Astrocyte of the spinal cord (primary cell): ENCODE results near the gene AHNAK2.

Source experiments
- DNase-seq: peaks from one replicate; pipeline ENCODE4 v3.0.0; 2011; ENCODE audit warnings: low read depth, low spot score
- H3K4me3 ChIP-seq: 2 replicates; pipeline ENCODE4 v1.5.1; 2011; ENCODE audit warnings: low read depth, mild to moderate bottlenecking, low read length, moderate library complexity
- CTCF ChIP-seq: IDR thresholded peaks from 2 replicates; pipeline ENCODE4 v1.5.1; 2012; ENCODE audit warnings: low read depth, mild to moderate bottlenecking, low read length, inconsistent platforms
- in situ Hi-C: cut with HindIII; loops from 2 replicates; pipeline ENCODE4 v1.10.0; 2017; ENCODE audit warnings: low sequenced_read_pairs

AHNAK2 gene

DNA sequence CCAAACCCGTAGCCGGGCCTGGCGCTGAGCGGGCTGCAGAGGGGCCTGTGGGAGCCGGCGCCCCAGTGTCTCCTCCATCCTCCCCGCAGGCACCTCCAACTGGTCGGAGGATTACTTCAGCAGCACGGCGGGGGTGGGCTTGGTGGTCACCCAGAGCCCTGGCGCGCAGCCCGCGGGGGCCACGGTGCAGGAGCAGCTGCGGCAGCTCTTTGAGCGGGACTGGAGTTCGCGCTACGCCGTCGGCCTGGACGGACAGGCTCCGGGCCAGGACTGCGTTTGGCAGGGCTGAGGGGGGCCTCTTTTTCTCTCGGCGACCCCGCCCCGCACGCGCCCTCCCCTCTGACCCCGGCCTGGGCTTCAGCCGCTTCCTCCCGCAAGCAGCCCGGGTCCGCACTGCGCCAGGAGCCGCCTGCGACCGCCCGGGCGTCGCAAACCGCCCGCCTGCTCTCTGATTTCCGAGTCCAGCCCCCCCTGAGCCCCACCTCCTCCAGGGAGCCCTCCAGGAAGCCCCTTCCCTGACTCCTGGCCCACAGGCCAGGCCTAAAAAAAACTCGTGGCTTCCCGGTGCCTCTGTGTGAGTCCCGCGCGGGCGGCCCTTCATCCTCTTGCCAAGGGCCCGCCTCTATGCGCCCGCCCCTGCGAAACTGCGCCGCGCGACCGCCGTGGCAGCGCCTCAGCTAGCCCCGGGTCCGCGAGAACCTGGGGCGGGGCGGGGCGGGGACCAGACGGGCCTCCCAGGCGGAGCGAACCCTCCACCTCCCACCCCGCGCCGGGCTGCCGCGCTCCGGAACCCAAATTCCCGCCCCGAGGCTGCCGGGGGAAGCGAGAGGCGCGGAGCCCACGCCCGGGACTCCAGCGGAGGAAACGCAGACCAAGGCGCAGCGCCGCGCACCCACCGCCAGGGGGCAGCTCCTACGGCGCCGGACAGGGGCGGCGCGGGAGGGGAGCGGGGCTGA is 45.2 kb downstream of the AHNAK2 start:
- in situ Hi-C loops: no loop called here
- peak; percentile 66 for DNase-seq
- peak; percentile 73 for TF ChIP-seq CTCF
- H3K4me3 ChIP-seq: peak overlapping the region; percentile 38

DNA sequence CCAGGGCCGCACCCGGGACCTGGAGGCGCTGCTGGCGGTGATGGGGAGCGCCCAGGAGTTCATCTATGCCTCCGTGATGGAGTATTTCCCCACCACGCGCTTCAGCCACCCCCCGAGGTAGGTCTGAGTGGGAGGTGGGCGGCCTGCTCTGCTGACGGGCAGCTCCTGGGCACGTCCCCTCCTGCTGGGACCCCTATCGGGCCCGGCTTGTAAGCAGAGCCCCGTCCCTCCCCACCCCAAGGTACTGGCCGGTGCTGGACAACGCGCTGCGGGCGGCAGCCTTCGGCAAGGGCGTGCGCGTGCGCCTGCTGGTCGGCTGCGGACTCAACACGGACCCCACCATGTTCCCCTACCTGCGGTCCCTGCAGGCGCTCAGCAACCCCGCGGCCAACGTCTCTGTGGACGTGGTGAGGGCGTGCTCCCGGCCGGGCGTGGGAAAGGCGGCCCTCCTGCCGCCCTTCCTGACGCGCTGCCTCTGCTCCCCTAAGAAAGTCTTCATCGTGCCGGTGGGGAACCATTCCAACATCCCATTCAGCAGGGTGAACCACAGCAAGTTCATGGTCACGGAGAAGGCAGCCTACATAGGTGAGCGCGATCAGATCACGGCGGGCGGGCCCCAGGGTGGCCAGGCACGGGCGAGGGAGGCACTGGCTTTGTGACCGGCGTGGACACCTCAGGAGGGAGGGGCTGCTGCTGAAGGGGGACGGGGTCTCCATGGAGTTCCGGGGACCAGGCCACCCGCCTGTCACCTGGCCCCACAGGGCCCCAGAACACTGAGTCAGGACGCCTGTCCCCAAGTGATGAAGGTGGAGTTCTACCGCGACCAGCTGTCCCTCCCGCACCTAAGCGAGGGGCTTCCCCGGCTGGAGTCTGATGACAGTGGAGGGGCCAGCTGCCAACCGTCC is 46.2 kb downstream of the AHNAK2 start:
- H3K4me3 ChIP-seq: no peak overlapping the region
- TF ChIP-seq CTCF: no peak
- in situ Hi-C loops: no loop called here
- DNase-seq: no peak

DNA sequence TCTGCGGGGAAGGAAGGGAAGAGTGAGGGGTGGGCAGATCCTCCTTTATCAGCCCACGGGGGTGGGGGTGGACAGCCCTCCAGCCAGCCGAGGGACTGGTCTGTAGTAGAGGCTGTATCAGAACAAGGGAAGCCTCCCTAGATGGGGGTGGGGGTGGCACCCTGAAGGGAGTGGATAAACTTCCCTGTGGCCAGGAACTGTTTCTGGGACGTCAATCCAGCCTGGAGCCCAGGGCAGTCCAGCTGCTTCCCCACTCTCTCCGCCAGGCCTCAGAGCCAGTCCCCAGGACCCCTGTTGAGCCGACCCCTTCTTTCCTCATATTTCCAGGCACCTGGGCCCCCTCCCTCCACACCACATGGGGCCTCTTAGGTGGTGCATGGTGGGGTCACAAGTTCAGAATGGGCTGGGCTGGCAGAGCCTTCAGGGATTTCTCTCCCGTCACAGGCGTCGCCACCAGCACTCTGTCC is 46.8 kb downstream of the AHNAK2 start:
- in situ Hi-C loops: no loop called here
- no peak for DNase-seq
- TF ChIP-seq CTCF: no peak
- H3K4me3 ChIP-seq: no peak overlapping the region

DNA sequence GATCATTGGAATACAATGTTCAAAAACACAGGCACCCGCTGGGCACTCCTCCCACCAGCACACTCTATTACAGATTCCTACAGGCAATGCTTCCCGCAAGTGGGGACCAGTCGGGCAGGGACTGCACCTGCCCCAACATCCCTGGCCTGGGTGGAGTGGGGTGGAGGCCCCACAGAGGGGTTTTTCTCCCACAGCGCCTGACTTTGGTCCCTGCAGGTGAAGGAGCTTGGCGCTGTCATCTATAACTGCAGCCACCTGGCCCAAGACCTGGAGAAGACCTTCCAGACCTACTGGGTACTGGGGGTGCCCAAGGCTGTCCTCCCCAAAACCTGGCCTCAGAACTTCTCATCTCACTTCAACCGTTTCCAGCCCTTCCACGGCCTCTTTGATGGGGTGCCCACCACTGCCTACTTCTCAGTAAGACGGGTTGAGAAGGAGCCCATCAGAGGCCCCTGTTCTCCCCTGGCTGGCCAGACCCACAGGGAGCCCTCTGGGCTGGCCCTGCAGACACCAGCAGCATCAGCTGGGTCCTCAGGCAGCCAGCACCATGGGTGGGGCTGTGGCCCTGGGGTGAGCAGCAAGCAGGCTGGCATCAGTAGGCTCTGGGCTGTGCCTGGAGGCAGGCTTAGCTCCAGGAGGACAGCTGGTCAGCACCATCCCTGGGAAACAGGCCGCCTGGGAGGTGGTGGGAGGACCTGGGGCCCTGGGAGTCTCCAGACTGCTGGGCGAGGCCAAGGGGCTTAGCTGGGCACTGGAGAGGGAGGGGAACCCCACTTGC is 47.5 kb downstream of the AHNAK2 start:
- no peak for TF ChIP-seq CTCF
- DNase-seq: no peak
- H3K4me3 ChIP-seq: no peak overlapping the region
- in situ Hi-C loops: no loop called here

DNA sequence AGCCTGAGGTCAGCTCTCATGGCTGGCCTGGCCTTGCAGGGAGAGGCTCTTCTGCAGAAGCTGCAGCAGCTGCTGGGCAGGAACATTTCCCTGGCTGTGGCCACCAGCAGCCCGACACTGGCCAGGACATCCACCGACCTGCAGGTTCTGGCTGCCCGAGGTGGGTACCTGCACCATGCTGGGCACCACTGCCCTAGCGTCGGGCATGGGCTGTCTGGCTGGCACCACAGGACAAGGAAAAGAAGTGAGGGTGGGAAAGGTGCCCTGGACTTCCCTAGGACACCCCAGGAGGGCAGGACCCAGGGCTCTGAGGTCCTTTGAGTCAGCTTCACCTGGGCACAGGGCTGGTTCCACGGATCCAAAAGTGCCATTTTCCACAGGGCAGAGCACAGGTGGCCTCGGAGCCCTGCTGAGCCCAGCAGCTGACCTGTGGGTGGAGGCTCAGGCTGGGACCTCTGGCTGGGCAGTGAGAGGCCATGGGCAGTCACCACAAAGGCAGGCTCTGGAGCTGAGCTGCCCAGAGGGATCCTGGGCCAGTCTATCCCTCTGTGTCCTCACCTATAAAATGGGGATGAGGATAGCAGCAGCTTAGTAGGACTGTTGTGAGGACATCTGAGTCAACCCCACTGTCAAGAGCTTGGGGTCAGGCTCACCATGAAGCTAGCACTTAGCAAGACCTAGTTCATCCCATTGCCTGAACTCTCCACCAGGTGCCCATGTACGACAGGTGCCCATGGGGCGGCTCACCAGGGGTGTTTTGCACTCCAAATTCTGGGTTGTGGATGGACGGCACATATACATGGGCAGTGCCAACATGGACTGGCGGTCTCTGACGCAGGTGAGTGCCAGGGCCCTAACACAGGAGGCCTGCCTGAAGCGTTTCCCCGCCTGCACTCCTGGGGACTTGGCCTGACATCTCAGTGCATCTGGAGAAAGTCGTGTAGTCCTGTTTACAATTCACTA is 48.6 kb downstream of the AHNAK2 start:
- no peak overlapping the region for H3K4me3 ChIP-seq
- in situ Hi-C loops: no loop called here
- no peak for TF ChIP-seq CTCF
- no peak for DNase-seq
